Measurements from ENCODE around the gene CALR3.

GRCh38 chr19:16465239-16465638, 30.7 kb downstream of the CALR3 start:
- TF ChIP-seq, protein P1, sequence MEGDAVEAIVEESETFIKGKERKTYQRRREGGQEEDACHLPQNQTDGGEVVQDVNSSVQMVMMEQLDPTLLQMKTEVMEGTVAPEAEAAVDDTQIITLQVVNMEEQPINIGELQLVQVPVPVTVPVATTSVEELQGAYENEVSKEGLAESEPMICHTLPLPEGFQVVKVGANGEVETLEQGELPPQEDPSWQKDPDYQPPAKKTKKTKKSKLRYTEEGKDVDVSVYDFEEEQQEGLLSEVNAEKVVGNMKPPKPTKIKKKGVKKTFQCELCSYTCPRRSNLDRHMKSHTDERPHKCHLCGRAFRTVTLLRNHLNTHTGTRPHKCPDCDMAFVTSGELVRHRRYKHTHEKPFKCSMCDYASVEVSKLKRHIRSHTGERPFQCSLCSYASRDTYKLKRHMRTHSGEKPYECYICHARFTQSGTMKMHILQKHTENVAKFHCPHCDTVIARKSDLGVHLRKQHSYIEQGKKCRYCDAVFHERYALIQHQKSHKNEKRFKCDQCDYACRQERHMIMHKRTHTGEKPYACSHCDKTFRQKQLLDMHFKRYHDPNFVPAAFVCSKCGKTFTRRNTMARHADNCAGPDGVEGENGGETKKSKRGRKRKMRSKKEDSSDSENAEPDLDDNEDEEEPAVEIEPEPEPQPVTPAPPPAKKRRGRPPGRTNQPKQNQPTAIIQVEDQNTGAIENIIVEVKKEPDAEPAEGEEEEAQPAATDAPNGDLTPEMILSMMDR (IDR thresholded peaks at IDR 0.05), result no peak
- no peak for TF ChIP-seq POLR2A (IDR thresholded peaks at IDR 0.05)
